CD4-positive, alpha-beta T cell treated with Interleukin-1 beta for 1 hour (primary cell): Measurements from ENCODE around the gene CEMIP2.
A peak's percentile ranks its signal among the peaks of the same experiment; 100 is the strongest.

Source experiments
- DNase-seq, 2 donors: peaks; one replicate each; pipeline ENCODE4 v3.0.0-alpha.2; 2020 to 2022

Gene CEMIP2

DNA sequence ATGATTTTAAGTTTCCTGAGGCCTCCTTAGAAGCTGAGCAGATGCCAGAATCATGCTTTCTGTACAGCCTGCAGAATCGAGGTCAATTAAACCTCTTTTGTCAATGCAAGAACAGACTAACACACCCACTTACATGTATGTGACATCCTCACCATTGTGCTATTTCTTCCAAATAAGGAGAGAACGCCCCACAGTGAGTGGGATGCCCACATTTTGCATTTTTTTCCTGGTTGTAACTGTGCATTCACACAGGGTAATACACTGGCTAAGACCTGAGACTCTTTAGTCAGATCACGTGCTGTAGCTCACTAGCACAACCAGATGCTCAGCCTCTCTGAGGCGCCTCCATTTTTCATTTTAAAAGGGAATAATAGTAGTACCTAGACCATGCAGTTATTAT, 4.4 kb upstream of the CEMIP2 start:
- no peak for DNase-seq

DNA sequence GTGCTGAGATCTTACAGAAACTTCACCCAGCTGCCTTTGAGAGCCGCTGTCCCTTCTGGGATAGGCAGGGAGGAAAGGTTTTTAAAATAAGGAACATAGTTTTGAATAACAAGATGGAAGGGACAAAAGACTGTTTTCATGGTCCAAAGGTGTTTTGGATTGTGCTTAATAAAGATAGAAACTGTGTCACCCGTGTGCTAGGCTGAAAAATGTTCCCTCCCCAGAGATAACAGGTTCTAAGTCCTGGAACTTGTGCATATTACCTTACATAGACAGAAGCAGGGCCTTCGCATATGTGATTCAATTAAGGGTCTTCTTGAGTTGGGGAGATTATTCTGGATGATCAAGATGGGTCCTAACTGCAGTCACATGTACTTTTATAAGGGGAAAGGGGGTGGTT, 1.9 kb upstream of the CEMIP2 start:
- no peak for DNase-seq

DNA sequence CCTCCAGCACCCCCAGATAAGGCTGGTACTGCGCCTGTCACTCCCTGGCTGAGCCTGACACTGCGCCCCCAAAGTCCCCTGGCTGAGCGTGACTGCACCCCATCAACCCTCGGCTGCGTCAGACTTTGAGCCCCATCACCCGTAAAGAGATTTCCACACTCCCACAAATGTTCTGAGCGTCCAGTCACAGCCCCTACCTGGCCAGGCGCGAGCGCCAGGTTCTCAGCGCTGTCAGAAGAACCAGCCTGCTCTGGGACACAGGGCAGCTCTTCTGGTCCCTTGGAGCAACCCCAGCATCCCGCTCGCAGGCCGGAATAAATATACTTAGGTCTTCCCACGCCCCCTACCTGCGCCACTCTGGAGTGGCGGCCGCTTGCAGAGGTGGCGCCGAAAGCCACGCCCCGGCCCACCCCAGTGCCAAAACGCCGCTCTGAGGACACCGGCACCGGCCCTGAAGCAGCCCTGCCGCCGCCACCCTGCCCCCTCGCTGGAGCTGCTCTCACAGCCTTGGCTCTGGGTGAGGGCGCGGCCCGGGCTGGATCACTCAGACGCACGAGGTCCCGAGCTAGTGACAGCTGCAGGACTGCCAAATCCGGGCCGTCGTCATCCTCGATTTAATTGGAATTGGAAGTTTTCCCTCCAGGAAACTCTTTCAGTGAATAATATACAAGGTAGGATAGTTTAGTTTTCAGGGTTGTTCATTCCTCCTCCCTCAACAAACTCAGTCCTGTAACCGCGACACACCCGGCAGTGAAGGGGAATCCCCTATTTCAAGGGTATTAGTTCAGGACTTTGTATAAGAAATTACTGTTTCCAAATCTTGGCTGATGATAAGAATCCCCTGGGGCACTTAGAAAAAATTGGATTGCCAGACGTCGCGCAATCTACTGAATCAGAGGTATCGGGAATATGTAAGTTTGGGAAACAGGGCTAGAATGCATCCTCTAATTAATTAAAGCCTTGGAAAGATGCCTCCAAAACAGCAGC, 1.2 kb upstream of the CEMIP2 start:
- peak; percentile 80 to 81 for DNase-seq

DNA sequence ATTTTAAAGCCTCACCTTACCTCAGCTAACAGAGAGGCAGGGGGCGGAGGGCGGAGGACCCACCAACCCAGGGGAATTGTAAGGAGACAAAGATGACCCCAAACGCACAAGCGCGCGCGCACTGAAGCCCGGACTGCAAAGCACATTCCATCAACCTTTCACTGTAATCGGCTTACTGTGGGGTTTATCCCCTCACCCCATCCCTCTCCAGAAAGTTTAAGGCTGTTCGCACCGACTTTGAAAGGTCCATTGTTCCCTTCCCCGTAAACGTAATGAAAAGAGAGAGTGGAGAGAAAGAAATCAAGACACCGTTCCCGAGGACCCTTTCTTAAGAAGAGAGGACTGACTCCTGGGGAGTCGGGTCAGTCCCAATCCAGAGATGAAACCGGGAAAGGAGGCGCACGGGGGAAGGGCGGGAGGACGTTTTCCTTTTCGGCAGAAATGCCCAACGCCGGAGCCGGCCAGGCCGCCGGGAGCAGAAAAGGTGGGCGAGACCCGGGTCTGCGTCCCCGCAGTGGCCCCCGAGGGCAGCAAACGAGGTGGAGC, 464 bp downstream of the CEMIP2 start:
- DNase-seq, result peak in 1 of 2 donors; percentile 19

DNA sequence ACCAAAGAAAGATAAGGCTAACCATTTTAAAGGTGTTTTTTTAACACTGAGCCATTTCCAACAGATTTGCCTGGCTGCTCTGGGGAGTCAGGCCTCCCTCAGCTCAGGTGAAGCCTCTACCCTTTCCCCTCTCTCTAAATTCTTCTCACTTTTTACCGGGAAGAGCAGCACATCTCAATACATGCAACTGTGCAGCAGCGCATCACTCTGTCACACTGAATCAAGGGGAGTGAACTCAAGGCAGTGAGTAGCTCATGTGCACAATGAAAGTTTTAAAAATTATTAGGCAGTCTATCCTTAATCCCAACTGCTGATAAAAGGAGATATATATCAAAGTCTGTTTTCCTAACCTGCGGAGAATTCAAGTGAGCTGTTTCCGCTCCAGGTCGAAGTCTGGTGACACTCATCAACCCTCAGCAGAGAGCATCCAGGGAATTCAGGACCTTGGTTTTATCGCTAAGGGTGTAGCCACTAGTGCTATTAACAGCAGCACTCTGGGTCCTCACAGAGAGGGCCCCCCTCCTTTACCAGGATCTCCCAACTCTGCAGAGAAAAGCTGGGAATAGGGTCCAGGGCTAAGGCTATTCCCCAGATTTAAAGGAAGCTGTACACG, 1.0 kb downstream of the CEMIP2 start:
- no peak for DNase-seq

DNA sequence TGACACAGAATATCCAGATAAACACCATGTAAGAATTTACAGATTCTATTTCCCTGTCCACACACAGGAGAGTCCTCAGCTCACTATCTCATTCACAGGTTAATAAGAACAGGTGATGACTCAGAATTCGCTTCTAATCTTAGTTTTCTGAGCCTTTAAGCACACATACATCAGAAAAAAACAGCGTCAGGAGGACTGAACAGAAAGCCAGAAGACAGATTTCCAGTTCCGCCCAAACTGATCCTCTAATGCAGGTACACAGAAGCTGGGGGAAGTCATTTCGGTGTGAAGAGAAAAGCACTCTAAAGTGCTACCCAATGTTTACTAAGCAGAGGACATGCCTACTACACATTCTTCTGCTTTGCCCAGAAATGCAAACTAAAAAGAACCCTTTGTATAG, 1.6 kb downstream of the CEMIP2 start:
- DNase-seq, result peak in 1 of 2 donors; percentile 34

DNA sequence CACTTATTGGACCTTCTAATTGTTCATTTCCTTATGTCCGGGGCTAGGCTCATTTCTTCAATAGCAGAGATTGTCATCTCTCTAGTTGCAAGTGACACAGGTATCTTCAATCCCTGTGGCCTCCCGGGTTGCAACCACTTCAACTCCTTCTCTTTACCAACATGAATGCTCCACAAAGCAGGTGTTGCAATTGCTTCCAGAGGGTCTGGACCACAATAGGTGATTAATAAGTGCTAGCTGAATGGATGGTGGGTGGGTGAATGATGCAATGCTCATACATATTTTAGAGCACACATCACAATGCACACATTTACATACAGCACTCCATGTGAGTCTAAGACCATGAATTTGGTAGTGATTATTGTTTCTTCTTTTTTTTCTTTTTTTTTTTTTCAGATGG, 2.6 kb downstream of the CEMIP2 start:
- no peak for DNase-seq

DNA sequence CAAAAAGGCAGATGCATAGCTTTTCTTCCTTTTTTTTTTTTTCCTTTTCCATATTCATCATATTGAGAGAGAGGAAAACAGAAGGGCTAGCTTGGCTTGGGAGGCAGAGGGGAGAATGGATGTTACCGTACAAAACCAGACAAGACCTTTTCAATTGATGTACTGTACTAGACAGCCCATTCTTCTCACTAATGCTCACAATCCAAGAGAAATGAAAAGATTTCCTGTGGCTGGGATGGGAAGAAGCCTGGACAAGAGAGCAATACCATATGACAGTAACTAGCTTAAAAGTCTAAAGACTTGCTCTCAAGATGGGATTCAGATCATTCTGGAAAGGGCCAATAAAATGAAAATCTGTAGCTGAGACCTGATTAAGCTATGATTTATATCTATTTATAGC, 3.4 kb downstream of the CEMIP2 start:
- no peak for DNase-seq

DNA sequence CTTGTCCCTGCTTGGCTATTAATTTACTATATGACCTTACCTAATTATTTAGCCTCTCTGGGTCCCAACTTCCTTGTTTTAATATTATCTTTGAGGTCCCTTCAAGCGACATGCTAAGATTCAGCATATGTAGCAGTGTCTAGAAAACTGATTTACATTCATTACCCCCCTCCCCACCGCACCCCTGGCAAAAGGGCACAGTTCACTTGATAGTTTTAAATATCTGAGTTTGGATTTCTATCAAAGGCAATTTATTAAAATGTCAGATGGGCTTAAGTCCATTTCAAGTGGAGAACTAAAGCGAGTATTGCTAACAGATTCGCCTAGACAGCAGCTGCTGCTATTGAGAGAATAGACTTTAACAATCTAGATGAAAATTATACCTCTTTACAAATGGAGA, 3.9 kb downstream of the CEMIP2 start:
- no peak for DNase-seq

DNA sequence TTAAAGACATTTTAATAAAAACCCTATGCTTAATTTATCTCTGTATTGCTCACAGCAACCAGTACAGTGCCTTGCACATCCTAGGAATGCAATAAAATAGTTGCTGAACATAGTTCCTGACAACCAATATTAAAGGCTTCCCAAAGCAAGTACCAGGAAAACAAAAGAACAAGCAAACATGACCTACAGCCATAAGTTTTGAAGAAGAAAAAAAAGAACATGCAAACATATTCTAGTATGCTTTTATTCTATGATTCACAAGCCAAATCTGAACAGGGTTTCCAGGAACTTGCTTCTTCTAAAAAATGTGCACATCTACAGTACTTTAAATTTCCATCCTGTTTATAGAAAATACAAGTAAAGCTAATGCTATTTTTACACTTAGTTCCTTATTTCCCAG, 4.5 kb downstream of the CEMIP2 start:
- no peak for DNase-seq

DNA sequence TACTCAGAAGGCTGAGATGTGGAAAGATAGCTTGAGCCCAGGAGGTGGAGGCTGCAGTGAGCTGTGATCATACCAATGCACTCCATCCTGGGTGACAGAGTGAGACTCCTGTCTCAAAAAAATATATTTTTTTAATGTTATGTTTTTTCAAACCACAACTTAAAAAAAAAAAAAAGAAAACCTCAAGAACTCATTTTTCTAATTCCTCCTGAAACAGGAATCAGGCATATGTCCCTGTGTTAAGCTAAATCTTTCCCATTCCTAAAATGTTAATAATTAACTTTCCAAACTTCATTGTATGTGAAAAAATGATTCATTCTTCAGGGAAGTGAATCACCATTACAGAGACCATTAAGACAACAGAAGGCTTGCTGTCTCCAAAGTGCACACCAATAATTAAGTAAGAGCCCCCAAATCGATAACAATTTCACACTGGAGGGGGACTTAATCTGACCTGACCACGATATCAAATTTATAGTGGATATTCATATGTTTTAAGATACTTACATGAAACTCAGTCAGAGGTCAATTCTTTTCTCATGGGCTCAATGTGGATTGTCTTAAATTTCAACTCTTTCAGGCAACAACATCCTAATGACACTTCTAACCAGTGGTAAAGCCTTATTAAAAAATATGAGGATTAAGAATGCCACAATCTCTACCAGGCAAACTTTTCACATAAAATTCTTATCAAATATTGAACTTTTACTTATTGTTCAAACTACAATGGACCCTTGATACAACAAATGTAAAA, 5.2 kb downstream of the CEMIP2 start:
- DNase-seq, result no peak

DNA sequence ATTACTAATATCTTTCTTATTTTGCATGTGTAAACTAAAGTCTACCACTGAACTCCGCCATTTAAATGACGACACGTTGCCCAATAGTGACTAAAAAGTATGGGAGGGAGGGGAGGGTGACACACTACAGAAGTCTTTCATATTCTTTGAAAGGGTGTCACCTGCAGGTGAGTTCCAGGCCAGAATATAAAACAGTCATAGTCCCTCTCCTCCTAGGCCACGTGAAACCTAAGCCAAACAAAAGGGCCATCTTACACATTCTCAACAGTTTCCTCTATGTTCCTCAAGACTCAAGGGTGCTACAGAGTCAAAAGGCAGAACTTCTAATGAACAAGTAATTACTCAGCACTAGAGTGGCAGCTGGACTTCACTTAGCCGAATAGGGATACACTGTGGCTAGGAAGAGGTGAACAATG, 6.4 kb downstream of the CEMIP2 start:
- DNase-seq, result no peak

DNA sequence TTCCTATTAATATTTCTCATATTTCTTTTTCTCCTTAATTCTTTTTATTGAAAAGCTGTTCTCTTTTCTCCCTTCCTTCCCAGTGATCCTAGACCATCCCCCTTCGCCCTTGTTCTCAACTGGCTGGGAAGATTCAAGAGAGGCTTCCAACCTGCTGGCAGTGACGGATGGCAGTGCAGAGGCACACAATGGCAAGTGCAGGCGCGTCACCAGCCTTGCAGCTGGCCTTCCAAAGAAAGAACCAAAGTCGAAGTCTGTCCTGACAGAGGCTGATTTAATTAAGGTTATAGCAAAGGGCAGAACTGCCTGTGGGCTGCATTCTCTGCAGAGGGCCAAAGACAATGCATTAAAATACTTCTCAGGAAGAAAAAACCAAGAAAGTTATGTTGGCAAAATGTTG, 7.4 kb downstream of the CEMIP2 start:
- DNase-seq, result no peak

DNA sequence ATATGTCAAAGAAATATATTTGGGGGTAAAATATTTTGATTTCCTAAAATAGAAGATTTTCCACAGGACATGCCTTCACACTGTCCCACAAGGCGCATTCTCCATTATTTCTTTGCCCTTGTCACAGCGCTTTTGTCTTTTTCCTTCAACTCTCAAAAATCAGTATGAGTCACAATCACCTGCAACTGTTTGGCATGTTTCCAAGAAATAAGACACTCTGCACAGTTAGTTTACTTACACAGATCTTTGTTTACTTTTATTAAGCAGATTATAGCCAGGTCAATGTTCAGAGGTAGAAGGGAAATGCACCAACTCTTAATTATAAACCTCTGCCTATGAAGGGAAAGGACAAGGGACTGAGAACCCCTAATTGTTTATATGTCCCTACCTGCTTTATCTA, 9.5 kb downstream of the CEMIP2 start:
- peak in 1 of 2 donors; percentile 20 for DNase-seq

DNA sequence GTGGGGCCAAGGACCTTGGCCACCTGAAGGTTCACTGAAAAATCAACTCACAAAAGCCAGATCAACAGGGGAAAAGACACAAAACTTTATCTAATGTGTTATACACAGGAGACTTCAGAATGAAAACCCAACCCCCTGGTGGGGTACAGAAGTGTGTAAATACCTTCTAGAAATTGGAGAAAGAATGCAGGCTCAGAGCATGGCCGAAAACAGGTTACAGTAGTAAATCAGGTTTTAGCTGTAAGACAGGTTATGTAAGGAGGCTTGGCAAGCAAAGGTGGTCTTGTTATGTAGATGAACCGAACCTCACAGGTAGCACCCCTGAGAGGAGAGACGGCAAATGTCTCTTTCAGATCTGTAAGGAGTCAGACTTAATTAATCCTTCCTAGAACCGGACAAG, 10.0 kb downstream of the CEMIP2 start:
- no peak for DNase-seq

DNA sequence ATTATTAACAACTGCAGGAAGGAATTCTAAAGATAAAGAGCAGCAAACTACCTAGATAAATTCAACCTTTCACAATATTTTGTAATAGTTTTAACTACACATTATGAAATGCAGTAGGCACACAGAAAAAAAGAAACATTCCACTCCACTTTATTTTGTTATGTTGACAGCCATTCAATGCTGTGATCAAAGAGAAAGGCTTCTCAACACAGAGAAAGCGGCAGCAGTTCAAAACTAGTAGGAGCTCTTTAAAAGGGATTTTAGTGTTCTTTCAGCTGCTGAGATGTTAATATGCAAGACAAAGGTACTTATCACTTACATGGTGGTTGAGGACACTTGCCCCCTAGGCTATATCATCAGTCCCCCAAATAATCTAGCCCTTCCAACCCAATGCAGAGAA, 11.6 kb downstream of the CEMIP2 start:
- DNase-seq, result no peak

DNA sequence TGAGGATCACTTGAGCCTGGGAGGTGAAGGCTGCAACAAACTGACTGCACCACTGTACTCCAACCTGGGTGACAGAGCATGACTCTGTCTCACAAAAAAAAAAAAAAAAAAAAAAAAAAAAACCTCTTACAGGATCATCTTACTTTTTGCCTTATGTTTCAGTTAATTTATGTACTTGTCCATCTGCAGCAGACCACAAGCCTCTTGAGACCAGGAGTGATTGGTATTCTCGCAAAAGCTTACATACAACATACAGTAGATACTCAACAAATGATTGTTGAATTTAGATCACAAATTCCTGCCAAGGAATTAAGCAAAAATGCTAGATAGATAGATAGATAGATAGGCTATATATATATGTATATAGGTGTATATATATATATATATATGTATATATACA, 12.4 kb downstream of the CEMIP2 start:
- no peak for DNase-seq

DNA sequence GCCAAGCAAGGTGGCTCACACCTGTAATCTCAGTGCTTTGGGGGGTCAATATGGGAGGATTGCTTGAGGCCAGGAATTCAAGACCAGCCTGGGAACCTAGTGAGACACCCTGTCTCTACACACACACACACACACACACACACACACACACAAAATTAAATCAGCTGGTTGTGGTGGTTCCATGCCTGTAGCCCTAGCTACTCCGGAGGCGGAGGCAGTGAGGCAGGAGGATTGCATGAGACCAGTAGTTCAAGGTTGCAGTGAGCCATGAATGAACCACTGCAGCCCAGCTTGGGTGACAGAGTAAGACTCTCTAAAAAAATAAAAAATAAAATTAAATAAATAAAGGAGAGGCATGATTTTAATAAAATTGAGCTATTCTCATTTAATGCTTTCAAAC, 13.1 kb downstream of the CEMIP2 start:
- no peak for DNase-seq

DNA sequence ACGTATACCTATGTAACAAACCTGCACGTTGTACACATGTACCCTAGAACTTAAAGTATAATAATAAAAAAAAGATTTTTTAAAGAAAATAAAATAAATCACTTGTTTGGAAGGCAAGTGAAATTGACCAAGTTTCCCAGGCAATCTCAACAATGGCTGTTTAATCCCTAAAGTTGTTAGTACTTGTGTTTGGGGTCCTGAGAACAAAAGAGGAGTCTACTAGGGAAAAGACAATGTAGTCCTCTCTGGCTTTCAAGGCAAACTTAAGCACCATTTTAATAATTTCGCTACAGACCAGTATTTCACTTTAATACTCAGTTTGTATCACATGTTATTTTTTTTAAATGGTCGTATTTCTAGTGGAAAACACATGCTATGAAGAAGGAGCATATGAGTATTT, 14.2 kb downstream of the CEMIP2 start:
- no peak for DNase-seq

DNA sequence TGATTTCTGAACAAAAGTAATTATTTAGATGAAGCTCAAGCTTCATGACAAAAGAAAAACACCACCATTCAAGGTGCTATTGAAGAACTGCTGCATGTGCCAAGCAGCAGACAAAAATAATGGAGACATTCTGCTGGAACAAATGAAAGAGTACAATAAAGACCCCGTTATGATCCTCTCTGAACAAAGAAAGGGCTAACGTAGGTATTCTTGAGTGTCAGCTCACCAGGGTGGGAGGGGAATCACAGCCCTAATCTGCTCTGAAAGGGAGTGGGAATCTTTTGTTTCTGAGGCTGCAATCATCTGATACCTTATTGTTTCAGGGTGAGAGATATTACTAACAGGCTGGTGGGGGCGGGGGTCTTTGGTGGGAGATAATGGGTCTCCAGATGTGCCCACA, 15.4 kb downstream of the CEMIP2 start:
- no peak for DNase-seq

DNA sequence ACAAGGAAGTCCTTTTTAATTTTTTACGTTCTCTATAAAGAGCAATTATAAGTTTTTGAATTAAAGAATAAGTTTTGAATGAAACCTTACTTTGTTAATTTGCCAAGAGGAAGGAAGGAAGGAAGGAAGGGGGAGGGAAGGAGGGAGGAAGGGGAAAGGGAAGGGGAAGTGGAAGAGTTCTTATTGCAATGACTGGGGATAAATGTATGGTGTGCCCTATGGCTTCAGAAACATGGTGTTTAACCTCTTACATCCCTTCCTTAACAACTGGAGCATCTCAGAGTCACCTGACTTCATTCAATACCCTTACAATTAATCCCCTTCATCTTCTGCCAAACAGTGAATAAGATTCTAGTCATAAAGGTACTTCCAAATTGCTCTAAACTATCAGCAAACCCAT, 16.0 kb downstream of the CEMIP2 start:
- no peak for DNase-seq

DNA sequence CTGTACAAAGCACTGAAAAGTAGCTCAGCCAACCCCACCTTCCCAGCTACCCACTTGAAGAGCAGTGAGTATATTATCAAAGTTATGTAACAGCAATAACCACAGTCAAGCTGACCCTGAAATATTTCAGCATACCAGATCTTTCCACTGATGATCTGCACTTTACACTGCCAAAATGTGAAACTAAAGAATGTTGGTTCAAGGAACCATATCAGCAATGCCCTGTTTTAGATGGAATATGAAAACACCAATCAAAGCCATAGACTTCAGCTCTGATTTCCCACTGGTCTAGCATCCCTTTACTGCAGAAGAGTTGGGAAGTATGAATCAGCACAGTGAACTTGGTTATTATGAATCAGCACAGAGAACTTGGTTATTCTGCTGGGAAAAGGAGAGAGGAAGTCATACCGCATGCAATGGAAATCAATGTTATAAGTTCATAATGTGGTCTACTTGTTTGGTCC, 20.0 kb downstream of the CEMIP2 start:
- DNase-seq, result no peak

DNA sequence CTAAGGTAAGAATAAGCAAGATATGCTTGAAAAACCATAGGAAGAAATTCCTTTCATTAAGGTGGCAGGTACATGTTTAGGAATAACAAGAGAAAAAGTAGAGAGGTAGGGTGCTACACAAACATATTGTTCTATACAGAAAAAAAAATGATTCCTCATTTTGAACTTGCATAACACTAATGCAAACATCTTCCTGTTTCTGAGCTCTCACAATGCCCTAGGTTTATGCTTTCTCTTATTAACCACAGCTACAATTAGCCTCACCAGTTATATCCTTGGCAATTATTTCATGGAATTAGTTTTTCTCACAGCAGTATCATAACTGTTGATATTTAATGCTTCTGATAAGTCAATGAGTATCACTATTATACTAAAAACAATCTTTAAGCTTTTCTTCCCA, 20.7 kb downstream of the CEMIP2 start:
- DNase-seq, result no peak
